Measurements from ENCODE around the gene LRP11. TPM values are rescaled to one million over a fixed set of nuclear protein-coding genes. Genes with fewer than 3 reads are reported as not detected.

LRP11 gene
- total and polyA plus RNA-seq, 2 of the 13 experiments (the other 11 are each of a cell fraction or from before 2014, with no cell fraction given): 32.4 to 48.9 TPM

- no peak for TF ChIP-seq SKI (IDR thresholded peaks at IDR 0.05; ENCODE audit: partially characterized antibody)
- TF ChIP-seq ZNF468 (CRISPR knock-in tag; IDR thresholded peaks at IDR 0.05): no peak
- peak; percentile 21; the same call in 1 of the 2 replicates for TF ChIP-seq UBTF (CRISPR knock-in tag; IDR thresholded peaks at IDR 0.05)
- TF ChIP-seq, protein P1, sequence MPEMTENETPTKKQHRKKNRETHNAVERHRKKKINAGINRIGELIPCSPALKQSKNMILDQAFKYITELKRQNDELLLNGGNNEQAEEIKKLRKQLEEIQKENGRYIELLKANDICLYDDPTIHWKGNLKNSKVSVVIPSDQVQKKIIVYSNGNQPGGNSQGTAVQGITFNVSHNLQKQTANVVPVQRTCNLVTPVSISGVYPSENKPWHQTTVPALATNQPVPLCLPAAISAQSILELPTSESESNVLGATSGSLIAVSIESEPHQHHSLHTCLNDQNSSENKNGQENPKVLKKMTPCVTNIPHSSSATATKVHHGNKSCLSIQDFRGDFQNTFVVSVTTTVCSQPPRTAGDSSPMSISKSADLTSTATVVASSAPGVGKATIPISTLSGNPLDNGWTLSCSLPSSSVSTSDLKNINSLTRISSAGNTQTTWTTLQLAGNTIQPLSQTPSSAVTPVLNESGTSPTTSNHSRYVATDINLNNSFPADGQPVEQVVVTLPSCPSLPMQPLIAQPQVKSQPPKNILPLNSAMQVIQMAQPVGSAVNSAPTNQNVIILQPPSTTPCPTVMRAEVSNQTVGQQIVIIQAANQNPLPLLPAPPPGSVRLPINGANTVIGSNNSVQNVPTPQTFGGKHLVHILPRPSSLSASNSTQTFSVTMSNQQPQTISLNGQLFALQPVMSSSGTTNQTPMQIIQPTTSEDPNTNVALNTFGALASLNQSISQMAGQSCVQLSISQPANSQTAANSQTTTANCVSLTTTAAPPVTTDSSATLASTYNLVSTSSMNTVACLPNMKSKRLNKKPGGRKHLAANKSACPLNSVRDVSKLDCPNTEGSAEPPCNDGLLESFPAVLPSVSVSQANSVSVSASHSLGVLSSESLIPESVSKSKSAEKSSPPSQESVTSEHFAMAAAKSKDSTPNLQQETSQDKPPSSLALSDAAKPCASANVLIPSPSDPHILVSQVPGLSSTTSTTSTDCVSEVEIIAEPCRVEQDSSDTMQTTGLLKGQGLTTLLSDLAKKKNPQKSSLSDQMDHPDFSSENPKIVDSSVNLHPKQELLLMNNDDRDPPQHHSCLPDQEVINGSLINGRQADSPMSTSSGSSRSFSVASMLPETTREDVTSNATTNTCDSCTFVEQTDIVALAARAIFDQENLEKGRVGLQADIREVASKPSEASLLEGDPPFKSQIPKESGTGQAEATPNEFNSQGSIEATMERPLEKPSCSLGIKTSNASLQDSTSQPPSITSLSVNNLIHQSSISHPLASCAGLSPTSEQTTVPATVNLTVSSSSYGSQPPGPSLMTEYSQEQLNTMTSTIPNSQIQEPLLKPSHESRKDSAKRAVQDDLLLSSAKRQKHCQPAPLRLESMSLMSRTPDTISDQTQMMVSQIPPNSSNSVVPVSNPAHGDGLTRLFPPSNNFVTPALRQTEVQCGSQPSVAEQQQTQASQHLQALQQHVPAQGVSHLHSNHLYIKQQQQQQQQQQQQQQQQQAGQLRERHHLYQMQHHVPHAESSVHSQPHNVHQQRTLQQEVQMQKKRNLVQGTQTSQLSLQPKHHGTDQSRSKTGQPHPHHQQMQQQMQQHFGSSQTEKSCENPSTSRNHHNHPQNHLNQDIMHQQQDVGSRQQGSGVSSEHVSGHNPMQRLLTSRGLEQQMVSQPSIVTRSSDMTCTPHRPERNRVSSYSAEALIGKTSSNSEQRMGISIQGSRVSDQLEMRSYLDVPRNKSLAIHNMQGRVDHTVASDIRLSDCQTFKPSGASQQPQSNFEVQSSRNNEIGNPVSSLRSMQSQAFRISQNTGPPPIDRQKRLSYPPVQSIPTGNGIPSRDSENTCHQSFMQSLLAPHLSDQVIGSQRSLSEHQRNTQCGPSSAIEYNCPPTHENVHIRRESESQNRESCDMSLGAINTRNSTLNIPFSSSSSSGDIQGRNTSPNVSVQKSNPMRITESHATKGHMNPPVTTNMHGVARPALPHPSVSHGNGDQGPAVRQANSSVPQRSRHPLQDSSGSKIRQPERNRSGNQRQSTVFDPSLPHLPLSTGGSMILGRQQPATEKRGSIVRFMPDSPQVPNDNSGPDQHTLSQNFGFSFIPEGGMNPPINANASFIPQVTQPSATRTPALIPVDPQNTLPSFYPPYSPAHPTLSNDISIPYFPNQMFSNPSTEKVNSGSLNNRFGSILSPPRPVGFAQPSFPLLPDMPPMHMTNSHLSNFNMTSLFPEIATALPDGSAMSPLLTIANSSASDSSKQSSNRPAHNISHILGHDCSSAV (CRISPR knock-in tag; IDR thresholded peaks at IDR 0.05; ENCODE audit: borderline replicate concordance): no peak
- TF ChIP-seq ZNF841 (CRISPR knock-in tag; IDR thresholded peaks at IDR 0.05; ENCODE audit: borderline replicate concordance): no peak
- no peak for TF ChIP-seq MAZ (IDR thresholded peaks at IDR 0.05; ENCODE audit: borderline replicate concordance, low read depth, low read length)
- 0 out of 2 replicates have a peak, but pooled peaks have one; percentile 23 for TF ChIP-seq MAZ (CRISPR knock-in tag; IDR thresholded peaks at IDR 0.05; ENCODE audit: low read depth)
- no peak for TF ChIP-seq HMG20A (CRISPR knock-in tag; IDR thresholded peaks at IDR 0.05; ENCODE audit: borderline replicate concordance)
- TF ChIP-seq RARG (CRISPR knock-in tag; IDR thresholded peaks at IDR 0.05; ENCODE audit: low read depth): no peak
- TF ChIP-seq CBX5 (CRISPR knock-in tag; IDR thresholded peaks at IDR 0.05; ENCODE audit: borderline replicate concordance): peak; percentile 63; the same call in 1 of the 2 replicates
- TF ChIP-seq YY1 (IDR thresholded peaks at IDR 0.05; ENCODE audit: insufficient read depth, insufficient replicate concordance, low read depth, low read length): peak; percentile 11
- TF ChIP-seq, protein P2, sequence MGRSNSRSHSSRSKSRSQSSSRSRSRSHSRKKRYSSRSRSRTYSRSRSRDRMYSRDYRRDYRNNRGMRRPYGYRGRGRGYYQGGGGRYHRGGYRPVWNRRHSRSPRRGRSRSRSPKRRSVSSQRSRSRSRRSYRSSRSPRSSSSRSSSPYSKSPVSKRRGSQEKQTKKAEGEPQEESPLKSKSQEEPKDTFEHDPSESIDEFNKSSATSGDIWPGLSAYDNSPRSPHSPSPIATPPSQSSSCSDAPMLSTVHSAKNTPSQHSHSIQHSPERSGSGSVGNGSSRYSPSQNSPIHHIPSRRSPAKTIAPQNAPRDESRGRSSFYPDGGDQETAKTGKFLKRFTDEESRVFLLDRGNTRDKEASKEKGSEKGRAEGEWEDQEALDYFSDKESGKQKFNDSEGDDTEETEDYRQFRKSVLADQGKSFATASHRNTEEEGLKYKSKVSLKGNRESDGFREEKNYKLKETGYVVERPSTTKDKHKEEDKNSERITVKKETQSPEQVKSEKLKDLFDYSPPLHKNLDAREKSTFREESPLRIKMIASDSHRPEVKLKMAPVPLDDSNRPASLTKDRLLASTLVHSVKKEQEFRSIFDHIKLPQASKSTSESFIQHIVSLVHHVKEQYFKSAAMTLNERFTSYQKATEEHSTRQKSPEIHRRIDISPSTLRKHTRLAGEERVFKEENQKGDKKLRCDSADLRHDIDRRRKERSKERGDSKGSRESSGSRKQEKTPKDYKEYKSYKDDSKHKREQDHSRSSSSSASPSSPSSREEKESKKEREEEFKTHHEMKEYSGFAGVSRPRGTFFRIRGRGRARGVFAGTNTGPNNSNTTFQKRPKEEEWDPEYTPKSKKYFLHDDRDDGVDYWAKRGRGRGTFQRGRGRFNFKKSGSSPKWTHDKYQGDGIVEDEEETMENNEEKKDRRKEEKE (IDR thresholded peaks at IDR 0.05): no peak
- no peak for TF ChIP-seq ZNF672 (CRISPR knock-in tag; IDR thresholded peaks at IDR 0.05)
- no peak for TF ChIP-seq POLR2AphosphoS2 (IDR thresholded peaks at IDR 0.05; ENCODE audit: low read depth, low read length)
- TF ChIP-seq ZNF644 (CRISPR knock-in tag; IDR thresholded peaks at IDR 0.05; ENCODE audit: low read depth): peak; percentile 56; the same call in 1 of the 2 replicates
Observed at GRCh38 chr6:149840345-149841075, 23.6 kb downstream of the LRP11 start (continued).
